ENCODE results near the gene PSMG4.

DNA sequence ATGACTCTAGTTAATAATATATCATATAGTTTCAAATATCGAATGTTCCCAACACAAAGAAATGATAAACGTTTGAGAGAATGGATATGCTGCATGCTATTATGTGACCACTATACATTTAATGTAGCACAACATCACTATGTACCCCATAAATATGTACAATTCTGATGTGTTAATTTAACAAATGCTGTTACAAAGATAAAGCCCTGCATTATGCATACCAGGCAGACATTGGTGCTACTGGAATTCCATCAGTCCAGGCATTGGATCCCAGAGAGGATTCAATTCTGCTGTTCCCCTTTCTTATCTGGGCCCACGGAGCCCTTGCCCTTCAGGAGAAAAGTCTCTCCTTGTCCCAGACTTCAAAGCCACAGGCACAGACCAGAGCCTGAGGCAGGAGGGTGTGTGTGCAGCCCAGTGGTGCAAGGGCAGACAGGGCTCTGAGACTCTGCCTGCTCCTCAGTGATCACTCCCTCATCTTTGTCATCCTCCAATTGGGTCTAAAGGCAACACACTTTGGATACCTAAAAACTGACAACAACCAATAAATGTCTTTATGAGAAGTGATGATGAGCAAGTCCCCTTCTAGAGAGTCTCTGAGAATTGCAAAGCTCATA is 45.2 kb downstream of the PSMG4 start:
- TF ChIP-seq POLR2A (IDR thresholded peaks at IDR 0.05; ENCODE audit: extremely low read depth, insufficient read length) (no peak), MYC (IDR thresholded peaks at IDR 0.05; ENCODE audit: low read depth, low read length) (no peak)
- TF ChIP-seq, protein P1, sequence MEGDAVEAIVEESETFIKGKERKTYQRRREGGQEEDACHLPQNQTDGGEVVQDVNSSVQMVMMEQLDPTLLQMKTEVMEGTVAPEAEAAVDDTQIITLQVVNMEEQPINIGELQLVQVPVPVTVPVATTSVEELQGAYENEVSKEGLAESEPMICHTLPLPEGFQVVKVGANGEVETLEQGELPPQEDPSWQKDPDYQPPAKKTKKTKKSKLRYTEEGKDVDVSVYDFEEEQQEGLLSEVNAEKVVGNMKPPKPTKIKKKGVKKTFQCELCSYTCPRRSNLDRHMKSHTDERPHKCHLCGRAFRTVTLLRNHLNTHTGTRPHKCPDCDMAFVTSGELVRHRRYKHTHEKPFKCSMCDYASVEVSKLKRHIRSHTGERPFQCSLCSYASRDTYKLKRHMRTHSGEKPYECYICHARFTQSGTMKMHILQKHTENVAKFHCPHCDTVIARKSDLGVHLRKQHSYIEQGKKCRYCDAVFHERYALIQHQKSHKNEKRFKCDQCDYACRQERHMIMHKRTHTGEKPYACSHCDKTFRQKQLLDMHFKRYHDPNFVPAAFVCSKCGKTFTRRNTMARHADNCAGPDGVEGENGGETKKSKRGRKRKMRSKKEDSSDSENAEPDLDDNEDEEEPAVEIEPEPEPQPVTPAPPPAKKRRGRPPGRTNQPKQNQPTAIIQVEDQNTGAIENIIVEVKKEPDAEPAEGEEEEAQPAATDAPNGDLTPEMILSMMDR (IDR thresholded peaks at IDR 0.05; ENCODE audit: low read depth, low read length), result no peak
- TF ChIP-seq, protein P2, sequence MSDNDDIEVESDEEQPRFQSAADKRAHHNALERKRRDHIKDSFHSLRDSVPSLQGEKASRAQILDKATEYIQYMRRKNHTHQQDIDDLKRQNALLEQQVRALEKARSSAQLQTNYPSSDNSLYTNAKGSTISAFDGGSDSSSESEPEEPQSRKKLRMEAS (IDR thresholded peaks at IDR 0.05; ENCODE audit: low read depth, low read length), result no peak

Measured in NB4 (cell line).